ENCODE results near the gene DACH1. TPM values are rescaled to one million over a fixed set of nuclear protein-coding genes. Genes with fewer than 3 reads are reported as not detected.

DACH1 gene
- total and polyA plus RNA-seq, 2 donors (not counting 1 experiment from before 2014, with no cell fraction given) = 0.02 to 0.33 TPM

GRCh38 chr13:71546881-71547280, 320.1 kb downstream of the DACH1 start:
- Histone ChIP-seq H3K4me3 (replicated peaks in 1 of 4; ENCODE audit: control extremely low read depth in 1 of 4, insufficient read depth in 1 of 4, low read depth in 3 of 4, low read length in 4 of 4) (no peak overlapping the region), H3K79me2 (ENCODE audit: control insufficient read depth, insufficient read depth, low read length) (no peaks in the 10 kb centered on the region), H3K9me3 (ENCODE audit: control insufficient read depth, insufficient read depth, low read depth, low read length) (no peaks in the 10 kb centered on the region), H3K27ac (ENCODE audit: insufficient read depth, low read length) (no peak overlapping the region), H3K9ac (ENCODE audit: insufficient read depth, low read length) (no peak overlapping the region), H3K4me1 (ENCODE audit: control insufficient read depth, extremely low read depth, insufficient read depth, low read length) (no peaks in the 10 kb centered on the region), H3K27me3 (ENCODE audit: control insufficient read depth, insufficient read depth, low read length) (no peaks in the 10 kb centered on the region), H2AFZ (ENCODE audit: low read length) (no peak overlapping the region), H3K4me2 (ENCODE audit: extremely low read depth, insufficient read depth, low read length) (no peak overlapping the region), H4K20me1 (ENCODE audit: control insufficient read depth, extremely low read depth, insufficient read depth, low read length) (no peaks in the 10 kb centered on the region), H3K36me3 (ENCODE audit: control insufficient read depth, insufficient read depth, low read length) (no peaks in the 10 kb centered on the region)
- TF ChIP-seq EZH2 (IDR thresholded peaks at IDR 0.05; ENCODE audit: low read length, missing control alignments) = no peak
- TF ChIP-seq, protein P1, sequence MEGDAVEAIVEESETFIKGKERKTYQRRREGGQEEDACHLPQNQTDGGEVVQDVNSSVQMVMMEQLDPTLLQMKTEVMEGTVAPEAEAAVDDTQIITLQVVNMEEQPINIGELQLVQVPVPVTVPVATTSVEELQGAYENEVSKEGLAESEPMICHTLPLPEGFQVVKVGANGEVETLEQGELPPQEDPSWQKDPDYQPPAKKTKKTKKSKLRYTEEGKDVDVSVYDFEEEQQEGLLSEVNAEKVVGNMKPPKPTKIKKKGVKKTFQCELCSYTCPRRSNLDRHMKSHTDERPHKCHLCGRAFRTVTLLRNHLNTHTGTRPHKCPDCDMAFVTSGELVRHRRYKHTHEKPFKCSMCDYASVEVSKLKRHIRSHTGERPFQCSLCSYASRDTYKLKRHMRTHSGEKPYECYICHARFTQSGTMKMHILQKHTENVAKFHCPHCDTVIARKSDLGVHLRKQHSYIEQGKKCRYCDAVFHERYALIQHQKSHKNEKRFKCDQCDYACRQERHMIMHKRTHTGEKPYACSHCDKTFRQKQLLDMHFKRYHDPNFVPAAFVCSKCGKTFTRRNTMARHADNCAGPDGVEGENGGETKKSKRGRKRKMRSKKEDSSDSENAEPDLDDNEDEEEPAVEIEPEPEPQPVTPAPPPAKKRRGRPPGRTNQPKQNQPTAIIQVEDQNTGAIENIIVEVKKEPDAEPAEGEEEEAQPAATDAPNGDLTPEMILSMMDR (conservative IDR thresholded peaks at IDR 0.05 in 1 of 2, IDR thresholded peaks at IDR 0.05 in 1 of 2; ENCODE audit: low read depth in 1 of 2, low read length in 2 of 2) = no peak
- DNase-seq (ENCODE audit: low read depth in 2 of 2) = no peak

- H4K20me1 ChIP-seq (ENCODE audit: control insufficient read depth, extremely low read depth, insufficient read depth, low read length) = no peaks in the 10 kb centered on the region
- H3K4me3 ChIP-seq (replicated peaks in 1 of 4; ENCODE audit: control extremely low read depth in 1 of 4, insufficient read depth in 1 of 4, low read depth in 3 of 4, low read length in 4 of 4) = no peak overlapping the region
- no peaks in the 10 kb centered on the region for H3K36me3 ChIP-seq (ENCODE audit: control insufficient read depth, insufficient read depth, low read length)
- H3K4me1 ChIP-seq (ENCODE audit: control insufficient read depth, extremely low read depth, insufficient read depth, low read length) = no peaks in the 10 kb centered on the region
- H3K79me2 ChIP-seq (ENCODE audit: control insufficient read depth, insufficient read depth, low read length) = no peaks in the 10 kb centered on the region
- H3K4me2 ChIP-seq (ENCODE audit: extremely low read depth, insufficient read depth, low read length) = no peak overlapping the region
- DNase-seq (ENCODE audit: low read depth in 2 of 2) = no peak
- no peak overlapping the region for H3K9ac ChIP-seq (ENCODE audit: insufficient read depth, low read length)
- TF ChIP-seq EZH2 (IDR thresholded peaks at IDR 0.05; ENCODE audit: low read length, missing control alignments) = no peak
- TF ChIP-seq, protein P1 (conservative IDR thresholded peaks at IDR 0.05 in 1 of 2, IDR thresholded peaks at IDR 0.05 in 1 of 2; ENCODE audit: low read depth in 1 of 2, low read length in 2 of 2) = no peak
- no peaks in the 10 kb centered on the region for H3K9me3 ChIP-seq (ENCODE audit: control insufficient read depth, insufficient read depth, low read depth, low read length)
- H3K27ac ChIP-seq (ENCODE audit: insufficient read depth, low read length) = no peak overlapping the region
- no peak overlapping the region for H2AFZ ChIP-seq (ENCODE audit: low read length)
- H3K27me3 ChIP-seq (ENCODE audit: control insufficient read depth, insufficient read depth, low read length) = no peaks in the 10 kb centered on the region
Observed at GRCh38 chr13:71540098-71540497, 326.9 kb downstream of the DACH1 start.

DNA sequence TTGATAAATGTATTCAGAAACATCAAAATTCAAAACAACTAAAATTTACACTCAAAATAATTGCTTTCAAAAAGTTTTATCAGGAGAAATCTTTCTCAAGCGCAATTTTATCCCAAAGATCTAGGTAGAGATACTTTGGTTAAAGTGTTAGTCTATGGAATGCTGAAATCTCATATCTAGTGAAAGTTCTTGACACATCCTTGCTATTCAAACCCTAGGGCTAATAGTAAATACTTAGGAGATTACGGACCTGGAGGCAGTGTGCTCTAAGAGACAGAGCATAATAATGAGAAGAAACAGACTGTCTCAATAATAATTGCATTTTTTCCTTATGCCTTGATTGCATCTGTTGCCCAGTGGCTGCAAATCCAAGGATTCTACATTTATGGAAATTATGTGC, 330.8 kb downstream of the DACH1 start:
- Histone ChIP-seq H3K4me2 (ENCODE audit: extremely low read depth, insufficient read depth, low read length) (no peak overlapping the region), H3K27ac (ENCODE audit: insufficient read depth, low read length) (no peak overlapping the region), H3K36me3 (ENCODE audit: control insufficient read depth, insufficient read depth, low read length) (no peaks in the 10 kb centered on the region), H3K9me3 (ENCODE audit: control insufficient read depth, insufficient read depth, low read depth, low read length) (no peaks in the 10 kb centered on the region), H2AFZ (ENCODE audit: low read length) (no peak overlapping the region), H3K4me1 (ENCODE audit: control insufficient read depth, extremely low read depth, insufficient read depth, low read length) (no peaks in the 10 kb centered on the region), H3K27me3 (ENCODE audit: control insufficient read depth, insufficient read depth, low read length) (no peaks in the 10 kb centered on the region), H4K20me1 (ENCODE audit: control insufficient read depth, extremely low read depth, insufficient read depth, low read length) (no peaks in the 10 kb centered on the region), H3K4me3 (replicated peaks in 1 of 4; ENCODE audit: control extremely low read depth in 1 of 4, insufficient read depth in 1 of 4, low read depth in 3 of 4, low read length in 4 of 4) (no peak overlapping the region), H3K79me2 (ENCODE audit: control insufficient read depth, insufficient read depth, low read length) (no peaks in the 10 kb centered on the region), H3K9ac (ENCODE audit: insufficient read depth, low read length) (no peak overlapping the region)
- no peak for DNase-seq (ENCODE audit: low read depth in 2 of 2)
- TF ChIP-seq, protein P1 (conservative IDR thresholded peaks at IDR 0.05 in 1 of 2, IDR thresholded peaks at IDR 0.05 in 1 of 2; ENCODE audit: low read depth in 1 of 2, low read length in 2 of 2) = no peak
- no peak for TF ChIP-seq EZH2 (IDR thresholded peaks at IDR 0.05; ENCODE audit: low read length, missing control alignments)

Data from fibroblast of lung (primary cell).